Stimulated activated CD8-positive, alpha-beta memory T cell treated with anti-CD3 and anti-CD28 coated beads, Interleukin-12 subunit alpha, Interleukin-12 subunit beta, amount 100 ng/mL, for 1 hour (primary cell): ENCODE measurements around the gene DPM2.

Experiments used
- DNase-seq: peaks from one replicate; pipeline ENCODE4 v3.0.0-alpha.2; 2020; ENCODE audit warnings: low read depth

DPM2 gene, protein sequence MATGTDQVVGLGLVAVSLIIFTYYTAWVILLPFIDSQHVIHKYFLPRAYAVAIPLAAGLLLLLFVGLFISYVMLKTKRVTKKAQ

GRCh38 chr9:127937388-127938297 lies at the start of gene DPM2:
TSS of gene DPM2 (minus strand) at chr9:127937854. CDS start at chr9:127937820, 34 bp downstream.
- DNase-seq = peak; percentile 75

DNA sequence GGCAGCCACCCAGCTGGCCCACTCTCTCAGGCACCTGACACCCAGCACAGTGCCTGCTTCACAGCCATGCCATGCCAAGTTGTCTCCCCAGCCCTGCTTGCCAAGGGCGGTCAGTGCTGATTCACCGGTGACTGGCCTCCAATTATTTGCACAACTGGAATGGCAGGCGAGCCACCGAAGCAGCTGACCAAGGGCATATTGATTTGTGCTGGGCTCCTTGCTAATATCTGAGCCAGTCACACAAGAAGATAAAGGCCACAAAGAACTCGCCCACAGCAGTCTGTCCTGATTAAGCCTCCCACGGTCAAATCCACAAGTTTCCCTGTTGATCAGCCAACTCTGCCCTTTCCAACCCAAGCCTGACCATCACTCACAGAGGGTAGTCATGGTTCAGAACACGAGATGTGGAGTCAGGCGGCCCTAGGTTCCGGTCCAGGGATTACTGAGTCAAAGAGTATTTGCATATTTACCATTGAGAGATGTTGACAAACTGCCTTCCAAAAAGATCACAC lies 49.5 kb upstream of the DPM2 start:
- DNase-seq = no peak

- no peak for DNase-seq
Observed at GRCh38 chr9:127985011-127985410, 47.4 kb upstream of the DPM2 start.

DNA sequence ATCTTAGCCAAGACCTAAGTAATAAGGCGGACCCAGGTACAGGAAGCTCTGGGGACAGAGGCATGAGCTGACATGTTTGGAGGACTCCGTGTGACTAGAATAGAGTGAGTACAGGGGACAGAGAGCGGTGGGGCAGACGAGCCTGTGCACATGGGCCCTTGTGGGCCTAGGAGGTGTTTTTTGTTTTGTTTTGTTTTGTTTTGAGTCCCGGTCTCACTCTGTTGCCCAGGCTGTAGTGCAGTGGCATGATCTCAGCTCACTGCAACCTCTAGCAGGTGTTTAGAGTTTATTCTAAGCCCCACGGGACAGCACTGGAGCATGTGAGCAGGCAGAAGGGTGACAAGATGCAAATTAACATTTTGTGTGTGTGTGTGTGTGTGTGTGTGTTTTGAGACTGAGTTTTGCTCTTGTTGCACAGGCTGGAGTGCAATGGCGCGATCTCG lies 46.2 kb upstream of the DPM2 start:
- DNase-seq = no peak

DNA sequence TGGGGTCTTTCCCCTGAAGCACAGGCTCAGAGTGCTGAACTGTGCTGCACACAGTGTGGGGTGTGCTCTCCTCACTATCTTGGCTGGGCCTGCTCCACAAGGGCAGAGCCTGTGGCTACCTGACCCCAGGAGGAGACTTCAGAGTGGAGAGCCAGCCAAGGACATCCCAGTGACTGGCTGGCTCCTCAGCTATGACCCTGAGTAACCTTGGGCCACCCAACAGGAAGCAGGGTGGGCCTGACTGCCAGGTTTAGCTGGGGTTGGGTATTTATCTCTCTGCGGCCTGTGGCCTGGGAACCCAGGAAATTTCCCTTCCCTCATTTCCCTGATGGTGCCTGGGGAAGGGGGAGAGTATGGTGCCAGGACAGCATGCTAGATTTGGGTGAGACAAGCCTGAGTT lies 45.3 kb upstream of the DPM2 start:
- no peak for DNase-seq

DNA sequence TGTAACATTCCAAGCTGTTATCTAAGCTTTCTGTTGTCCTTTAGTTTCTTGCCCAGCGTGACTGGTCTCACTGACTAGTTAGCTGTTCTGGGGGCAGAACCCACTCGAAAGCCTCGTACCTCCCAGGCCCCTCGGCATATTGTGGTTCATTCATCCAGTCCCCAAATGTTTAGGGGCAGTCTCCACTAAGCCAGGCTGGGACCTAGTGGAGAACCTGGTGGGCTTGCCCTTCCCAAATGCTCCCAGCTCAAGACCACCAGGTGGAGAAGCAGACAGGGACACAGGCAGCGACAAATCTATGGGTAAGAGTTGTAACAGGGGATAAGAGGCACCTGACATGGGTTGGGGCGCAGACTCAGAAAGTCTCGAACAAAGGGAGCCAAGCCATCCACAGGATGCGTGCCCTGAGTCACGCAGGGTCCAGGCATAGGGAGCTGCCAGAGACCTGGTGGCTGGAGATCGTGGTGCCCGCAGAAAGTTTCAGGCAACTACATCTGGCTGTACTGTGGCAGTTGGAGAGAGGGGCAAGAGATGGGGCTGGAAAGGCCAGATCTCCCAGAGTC lies 44.0 kb upstream of the DPM2 start:
- no peak for DNase-seq

DNA sequence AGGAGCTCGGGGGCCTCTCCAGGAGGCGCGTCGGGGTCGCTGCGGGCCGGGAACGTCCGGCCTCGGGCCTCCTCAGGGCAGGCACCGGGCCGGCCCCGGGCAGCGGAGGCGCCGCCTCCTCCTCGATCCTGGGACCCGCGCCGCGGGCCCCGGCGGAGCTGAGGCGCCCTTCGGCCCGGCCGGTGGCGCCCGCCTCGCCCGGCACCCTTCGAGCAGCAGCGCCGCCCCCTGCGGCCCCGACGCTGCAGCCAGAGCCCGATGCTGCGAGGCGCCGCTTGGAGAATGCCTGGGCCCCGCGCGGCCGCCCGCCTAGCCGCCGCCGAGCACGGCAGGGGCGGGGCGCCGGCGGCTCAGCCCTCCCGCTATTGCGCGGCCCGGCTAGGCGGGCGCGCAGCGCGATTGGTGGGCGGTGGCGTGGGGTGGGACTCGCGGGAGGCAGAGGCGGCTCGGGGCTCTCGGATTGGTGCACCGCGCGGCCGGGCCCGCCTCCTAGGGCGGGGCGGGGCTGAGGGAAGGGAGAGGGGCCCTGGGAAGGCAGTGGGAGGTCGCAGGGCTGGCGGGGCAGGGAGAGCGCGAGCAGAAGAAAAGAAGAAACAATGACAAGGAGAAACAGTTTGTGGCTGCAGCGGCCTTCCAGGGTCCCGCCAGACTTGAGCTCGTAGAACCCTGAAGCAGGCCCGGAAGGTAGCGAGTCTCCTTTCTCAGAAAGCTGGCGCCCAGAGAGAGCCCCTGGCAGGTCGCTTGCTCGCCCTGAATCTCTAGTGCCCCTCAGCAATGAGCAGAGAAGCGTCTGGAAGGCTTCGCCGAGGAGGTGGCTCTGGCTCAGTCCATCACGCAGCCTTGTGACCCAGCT lies 43.3 kb upstream of the DPM2 start, which contains the start of gene EEIG1:
TSS of gene EEIG1 (minus strand) at position 284 of the 853 bp plus-strand sequence. CDS start 852 bp downstream, outside the sequence.
- peak; percentile 95 for DNase-seq

GRCh38 chr9:127980060-127980705 lies 42.5 kb upstream of the DPM2 start:
- no peak for DNase-seq

GRCh38 chr9:127979333-127980059 lies 41.8 kb upstream of the DPM2 start:
- no peak for DNase-seq

- DNase-seq = no peak
Observed at GRCh38 chr9:127979015-127979332, 41.3 kb upstream of the DPM2 start.

GRCh38 chr9:127977884-127978647 lies 40.4 kb upstream of the DPM2 start:
- no peak for DNase-seq

DNA sequence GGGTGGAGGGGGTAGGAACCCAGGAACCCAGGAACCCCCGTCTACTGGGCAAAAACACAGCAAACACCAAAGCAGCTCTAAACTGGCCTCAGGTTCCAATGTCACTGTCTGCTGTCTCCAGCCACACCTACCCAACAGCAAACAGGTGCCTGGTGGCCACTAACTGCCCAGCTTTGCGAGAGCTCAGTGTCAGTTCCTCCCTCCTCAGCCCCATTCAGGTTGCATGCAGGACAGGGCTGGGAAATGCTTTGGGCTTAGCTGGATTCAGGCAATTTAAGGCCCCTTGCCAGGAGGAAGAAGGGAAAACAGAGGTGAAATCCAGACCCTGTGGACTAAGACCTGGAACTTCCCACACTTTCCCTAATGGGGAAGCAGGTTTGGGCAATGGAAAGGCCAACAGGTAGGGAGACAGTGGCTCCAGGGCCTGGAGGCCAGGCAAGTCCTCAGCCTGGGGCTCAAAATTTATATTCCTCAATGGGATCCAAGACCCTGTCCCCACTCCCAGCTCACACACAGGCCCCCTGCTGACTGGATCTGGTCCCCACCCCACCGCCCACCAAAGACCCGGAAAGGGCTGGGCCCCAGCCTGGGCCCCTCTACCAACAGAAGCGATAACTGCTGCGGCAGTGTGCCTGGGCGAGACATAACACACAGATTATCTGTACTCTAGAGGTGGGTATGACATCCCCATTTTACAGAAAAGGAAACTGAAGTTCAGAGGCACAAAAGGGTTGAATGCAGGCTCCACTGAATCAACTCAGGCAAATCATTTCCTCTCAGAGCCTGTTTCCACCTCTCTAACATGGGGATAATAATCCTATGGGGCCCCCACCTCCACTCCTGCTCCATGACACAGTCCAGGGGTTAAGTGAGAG lies 39.6 kb upstream of the DPM2 start:
- no peak for DNase-seq

- DNase-seq = no peak
Observed at GRCh38 chr9:127976498-127976897, 38.8 kb upstream of the DPM2 start.

DNA sequence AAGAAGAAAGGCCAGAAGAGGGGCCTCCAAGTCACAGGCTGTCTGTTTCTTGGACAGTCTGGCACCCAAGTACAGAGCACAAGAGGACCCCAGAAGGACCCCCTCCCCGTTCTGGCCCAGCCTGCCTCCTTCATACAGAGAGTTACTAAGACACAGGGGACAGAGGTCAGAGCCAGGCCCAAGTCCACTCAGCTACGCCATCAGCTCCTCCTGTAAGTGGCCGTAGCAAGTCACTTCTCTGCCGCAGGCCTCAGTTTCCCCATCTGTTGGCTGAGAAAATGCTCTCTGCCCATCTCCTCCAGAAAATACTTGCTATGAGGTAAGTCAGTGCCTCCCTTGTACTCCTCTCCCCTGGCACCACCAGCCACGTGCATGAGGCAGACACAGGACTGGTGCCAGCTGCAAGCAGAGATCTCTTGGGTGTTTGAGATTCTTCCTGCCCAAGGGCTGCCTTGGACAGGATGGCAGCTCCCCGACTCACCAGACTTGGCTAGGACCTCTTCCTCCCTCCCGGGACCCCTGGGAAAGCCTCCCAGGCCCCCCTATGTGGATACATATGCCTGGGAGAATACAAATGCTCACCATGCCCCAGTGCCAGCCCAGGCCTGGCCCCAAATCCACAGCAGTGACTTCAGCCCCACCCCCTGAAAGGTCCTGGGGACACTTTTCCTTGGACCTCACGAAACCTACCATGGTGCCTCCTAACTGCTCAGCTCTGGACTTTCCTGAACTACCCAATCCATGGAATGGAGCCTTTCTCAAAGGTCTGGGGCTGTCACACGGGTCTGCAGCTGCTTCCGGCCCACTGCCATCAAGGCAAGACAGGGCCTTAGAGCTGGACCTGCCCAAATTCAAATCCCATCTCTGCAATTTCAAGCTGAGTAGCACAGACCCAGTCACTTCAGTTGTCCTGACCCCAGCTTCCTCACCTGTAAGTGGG lies 38.0 kb upstream of the DPM2 start:
- no peak for DNase-seq

DNA sequence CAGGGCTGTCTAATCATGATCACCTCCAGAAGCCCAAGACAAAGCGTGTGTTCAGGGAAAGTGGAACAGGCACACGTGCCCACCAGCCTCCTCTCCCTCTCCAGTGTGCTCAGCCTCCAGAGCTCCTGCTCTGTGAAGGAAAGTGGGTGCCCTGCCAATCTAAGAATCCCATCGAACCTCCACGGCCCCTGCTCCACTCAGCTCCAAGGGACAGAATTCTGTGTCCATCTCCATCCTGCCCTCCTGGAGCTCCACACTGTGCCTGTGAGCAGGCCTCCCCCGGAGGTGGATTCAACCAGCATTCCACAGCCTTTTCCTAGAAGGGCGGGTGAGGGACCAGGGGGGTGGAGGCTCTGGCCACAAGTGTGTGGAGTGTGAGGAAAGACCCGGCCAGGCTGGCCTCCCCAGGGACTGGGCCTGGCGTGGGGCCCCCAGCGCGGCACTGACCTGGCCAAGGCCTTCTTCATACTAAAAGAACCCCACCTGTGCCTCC lies 37.2 kb upstream of the DPM2 start:
- DNase-seq = no peak

GRCh38 chr9:127974001-127974768 lies 36.5 kb upstream of the DPM2 start:
- no peak for DNase-seq
